GM18499 (cell line): ENCODE data around the gene PALLD.

Experiments
- ATAC-seq: cut with Tn5 transposase; IDR thresholded peaks from one replicate; pipeline ENCODE4 v1.9.1; 2021; ENCODE audit warnings: moderate number of reproducible peaks; ENCODE audit not compliant: insufficient read depth, unreplicated experiment

PALLD gene

DNA sequence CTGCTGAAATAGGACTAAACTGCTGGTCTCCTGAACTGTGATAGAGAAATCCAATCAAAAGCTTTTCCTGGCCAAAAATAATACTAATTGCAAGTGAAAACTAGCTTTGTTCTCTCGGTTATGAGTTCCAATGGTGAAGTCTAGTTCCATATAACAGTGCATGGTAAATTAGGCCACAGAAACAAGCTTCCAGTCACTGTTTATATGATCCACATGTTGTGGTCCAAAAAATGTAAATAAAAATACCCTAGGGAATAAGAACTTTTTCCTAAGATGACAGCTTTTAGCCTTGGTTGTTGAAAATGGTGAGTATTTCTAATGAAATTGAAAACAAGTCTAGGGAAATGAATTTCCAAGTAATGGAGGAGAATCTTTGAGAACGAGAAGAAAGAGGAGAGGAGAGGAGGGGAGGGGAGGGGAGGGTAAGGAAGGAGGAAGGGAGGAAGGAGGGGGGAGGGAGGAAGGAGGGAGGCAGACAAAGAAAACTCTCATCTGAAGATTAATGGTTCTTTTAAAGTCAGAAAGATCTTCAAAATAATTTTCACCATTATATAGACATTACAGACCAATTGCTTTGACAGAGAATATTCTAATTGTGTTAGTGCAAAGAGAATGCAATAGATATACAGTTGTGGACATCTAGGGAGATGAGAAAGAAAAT lies 26.1 kb downstream of the PALLD start:
- ATAC-seq: no peak

- no peak for ATAC-seq
Measured at GRCh38 chr4:168524006-168524405, 27.2 kb downstream of the PALLD start.

- ATAC-seq: no peak
Measured at GRCh38 chr4:168524897-168525296, 28.0 kb downstream of the PALLD start.

GRCh38 chr4:168527560-168527959 lies 30.7 kb downstream of the PALLD start:
- ATAC-seq: no peak

GRCh38 chr4:168528131-168528949 lies 31.5 kb downstream of the PALLD start:
- ATAC-seq: no peak

- ATAC-seq: no peak
Measured at GRCh38 chr4:168529257-168529656, 32.4 kb downstream of the PALLD start.

- no peak for ATAC-seq
Measured at GRCh38 chr4:168531305-168531704, 34.5 kb downstream of the PALLD start.

- no peak for ATAC-seq
Measured at GRCh38 chr4:168534535-168534934, 37.7 kb downstream of the PALLD start.

- ATAC-seq: no peak
Measured at GRCh38 chr4:168535689-168536088, 38.8 kb downstream of the PALLD start.

GRCh38 chr4:168536448-168536847 lies 39.6 kb downstream of the PALLD start:
- ATAC-seq: no peak

DNA sequence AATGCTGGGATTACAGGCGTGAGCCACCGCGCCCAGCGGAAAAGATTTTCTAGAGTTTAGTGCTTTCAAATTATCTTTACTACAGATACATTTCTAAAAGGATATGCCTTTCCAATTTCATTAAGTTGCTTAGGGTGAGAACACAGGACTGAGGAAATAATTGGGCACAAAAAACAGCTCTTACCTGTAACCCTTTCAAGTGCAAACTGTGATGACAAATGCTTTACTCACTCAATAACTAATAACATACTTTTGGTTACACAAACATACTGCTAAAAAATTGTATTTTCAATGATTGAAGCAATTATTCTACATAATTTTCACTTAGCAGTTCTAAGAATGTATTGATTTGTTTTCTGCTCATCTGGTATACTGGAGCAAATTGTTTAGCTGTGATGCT lies 40.2 kb downstream of the PALLD start:
- ATAC-seq: no peak

DNA sequence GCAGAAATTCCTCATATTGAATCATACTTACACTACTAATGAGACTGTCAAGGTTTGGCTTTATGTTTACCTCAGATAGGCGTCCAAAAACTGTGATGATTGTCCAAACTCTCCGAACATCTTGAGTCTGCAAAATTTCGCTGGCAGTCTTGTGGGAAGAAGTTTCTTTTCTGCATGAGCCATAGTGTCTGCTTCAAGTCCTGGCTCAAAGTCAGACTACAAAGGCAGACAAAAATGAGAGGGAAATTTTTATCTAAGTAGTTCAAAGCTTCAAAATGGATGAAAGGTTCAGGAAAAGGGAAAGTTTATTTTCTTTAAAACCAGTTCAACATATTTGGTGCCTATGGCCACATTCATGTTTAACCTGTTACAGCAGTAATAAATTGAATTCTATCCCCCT lies 40.7 kb downstream of the PALLD start:
- no peak for ATAC-seq

DNA sequence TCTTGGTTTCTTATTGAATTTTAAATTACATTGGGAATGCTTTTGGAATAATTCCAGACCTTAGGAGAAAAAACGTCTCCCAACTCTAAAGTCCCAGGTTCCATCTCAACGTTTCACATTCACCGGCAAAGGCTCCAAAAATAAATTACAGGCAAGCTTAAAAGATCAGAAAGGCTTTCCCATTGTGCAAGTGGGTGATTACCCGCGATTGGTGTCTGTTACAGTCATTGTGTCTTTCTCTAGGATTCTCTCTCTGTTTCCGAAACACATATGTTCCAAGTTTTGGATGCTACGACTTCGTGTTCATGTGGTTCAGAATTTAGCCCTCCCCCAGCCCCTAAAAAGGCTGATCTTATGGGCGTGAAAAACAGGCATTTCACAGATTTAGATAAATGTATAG lies 41.8 kb downstream of the PALLD start:
- ATAC-seq: no peak

DNA sequence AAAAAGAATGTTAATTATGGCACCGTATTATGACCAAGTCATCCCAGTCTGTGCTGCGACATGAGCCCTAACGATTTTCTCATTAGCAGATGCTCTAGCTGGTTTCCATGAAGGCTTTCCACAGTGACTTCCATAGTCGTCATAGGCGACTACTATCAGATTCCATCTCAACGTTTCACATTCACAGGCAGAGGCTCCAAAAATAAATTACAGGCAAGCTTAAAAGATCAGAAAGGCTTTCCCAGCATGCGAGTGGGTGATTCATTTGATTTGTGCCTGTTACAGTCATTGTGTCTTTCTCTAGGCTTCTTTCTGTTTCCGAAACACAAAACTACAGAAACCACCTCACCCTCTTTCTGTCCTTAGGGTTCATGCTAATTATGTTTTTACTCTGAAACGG lies 43.2 kb downstream of the PALLD start:
- no peak for ATAC-seq

GRCh38 chr4:168540503-168541265 lies 43.8 kb downstream of the PALLD start:
- ATAC-seq: no peak

DNA sequence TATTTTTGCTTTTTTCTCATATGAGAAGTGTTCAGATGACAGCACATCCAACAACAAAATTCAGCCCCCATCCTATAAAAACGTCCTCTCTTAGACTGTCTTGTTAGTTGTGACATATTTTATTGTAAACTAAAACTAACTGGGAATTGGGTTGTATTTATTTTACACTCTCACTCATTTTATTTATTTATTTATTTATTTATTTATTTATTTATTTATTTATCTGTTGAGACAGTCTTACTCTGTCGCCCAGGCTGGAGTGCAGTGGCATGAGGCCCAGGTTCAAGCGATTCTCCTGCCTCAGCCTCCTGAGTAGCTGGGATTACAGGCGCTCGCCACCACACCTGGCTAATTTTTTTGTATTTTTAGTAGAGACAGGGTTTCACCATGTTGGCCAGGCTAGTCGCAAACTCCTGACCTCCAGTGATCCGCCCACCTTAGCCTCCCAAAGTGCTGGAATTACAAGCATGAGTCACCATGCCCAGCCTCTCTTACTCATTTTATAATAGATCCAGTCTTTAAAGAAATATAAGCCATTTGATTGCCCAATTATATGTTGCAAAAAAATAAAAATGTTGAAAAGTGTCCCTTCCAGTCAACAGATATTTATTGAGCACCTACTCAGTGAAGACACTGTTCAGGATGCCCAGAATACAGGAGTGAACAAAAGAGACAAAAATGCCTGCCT lies 44.6 kb downstream of the PALLD start:
- ATAC-seq: no peak

DNA sequence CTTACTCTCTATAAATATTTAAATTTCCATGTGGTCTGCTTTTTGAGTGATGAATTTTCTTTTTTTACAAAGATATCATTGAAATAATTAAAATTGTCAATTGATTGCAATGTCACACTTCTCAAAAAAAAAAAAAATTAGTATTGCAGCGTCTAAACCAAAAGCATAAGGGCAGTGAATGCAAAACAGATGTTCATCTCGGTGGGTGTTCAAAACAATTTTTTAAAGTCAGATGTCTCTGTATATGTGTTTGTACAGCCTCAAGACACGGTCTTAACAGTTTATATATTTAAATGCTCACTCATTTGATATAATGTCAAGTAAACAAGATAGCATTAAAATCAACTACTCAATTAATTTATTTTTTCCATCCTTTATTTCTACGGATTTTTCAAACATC lies 52.3 kb downstream of the PALLD start:
- no peak for ATAC-seq

DNA sequence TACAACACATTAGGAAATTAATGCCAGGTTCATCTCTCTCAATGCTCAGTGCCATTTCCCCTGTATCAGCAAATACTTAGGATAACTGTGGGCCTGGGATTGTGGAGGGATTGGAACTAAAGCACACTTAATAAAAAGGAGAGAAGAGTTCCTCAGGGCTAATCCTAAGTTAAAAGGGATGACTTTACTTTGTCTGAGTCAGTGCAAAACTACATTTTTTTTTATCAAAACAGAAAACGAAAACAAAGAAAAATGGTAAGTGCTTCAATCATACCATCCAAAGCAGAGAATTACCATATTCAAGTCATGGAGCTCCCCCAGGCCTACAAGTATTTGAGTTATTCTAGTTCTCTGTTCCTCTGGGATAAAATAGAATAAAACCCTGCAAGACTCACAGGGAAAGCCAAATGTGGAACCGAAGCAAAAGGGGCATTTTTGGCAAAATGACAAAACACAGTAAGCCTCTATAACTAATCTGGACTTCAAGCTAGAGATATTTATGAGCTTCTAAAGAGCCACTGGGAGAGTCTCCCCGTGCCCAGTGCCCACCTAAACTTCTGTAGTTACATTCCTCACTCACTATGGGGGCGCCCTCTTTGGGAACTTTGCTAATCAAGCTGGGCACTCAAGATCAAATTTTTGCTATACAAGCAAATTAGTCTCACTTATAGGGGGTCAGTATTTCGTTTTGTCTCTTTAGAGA lies 53.4 kb downstream of the PALLD start:
- ATAC-seq: no peak

DNA sequence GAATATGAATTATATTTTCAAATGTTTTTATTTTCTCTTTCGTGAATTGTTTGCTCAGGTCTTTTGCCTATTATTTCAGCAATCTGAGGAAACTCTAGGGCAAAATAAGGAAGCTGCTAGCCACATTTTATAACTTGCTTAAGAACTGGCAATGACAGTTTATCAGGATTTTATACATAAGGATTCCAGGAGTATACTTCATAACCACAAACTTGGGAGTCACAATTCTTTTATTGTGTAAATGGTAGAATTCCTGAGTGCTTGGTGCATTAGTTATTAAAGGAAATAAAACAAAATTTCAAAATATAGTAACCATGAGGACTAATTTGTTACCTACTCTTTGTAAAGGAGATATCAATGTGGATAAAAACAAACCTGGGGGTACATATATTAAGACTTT lies 54.4 kb downstream of the PALLD start:
- no peak for ATAC-seq
